ENCODE results near the gene HAUS2. TPM values are rescaled to one million over a fixed set of nuclear protein-coding genes. Genes with fewer than 3 reads are reported as not detected.
A peak's percentile ranks its signal among the peaks of the same experiment; 100 is the strongest.

Gene HAUS2
- total and polyA plus RNA-seq, 7 donors, result 11.1 to 24.6 (median 18.3) TPM

DNA sequence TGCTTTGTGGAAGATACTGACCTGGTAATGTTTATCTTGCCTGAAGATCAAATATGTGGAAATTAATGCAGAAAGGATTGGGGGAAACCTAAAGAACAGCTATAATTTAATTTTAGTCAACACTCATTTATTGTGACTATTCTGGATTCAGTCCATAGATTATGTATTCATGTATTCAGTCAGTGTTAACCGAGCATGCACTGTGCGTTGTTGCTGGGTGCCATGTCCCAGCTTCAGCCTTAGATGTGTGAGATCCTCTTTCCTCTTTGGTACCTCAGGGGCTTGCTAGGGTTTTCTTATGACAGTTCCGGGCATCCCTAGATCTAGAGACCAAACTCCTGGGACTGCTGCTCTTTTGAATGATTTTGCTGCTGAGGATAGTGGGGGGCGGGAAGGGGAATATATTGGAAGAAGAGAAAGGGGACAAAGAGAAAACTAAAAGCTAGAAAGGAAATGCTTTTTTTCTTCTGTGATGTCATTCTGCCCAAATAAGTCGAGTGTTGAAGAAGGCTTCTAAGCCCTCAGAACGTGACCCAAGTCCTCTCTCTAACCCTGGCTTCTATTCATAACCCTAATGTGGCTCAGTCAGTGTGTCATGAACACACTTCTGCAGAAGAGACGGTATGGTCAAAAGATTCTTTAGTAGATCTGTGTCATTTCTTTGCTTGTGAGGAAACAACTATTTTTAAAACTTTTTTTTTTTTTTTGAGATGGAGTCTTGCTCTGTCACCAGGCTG is 60.3 kb downstream of the HAUS2 start:
- H3K9me3 ChIP-seq, result no peaks in the 10 kb centered on the region
- peaks cover 0 to 48% (median 38%) of the 10 kb centered on the region in 4 donors for H3K4me1 ChIP-seq
- peaks cover 0 to 7% (median 0%) of the 10 kb centered on the region in 4 donors for H3K36me3 ChIP-seq
- WGBS, 2 donors, result 54 to 84% methylated on average over 7 of the region's 7 CpGs
- TF ChIP-seq POLR2AphosphoS5 (IDR thresholded peaks at IDR 0.05) (no peak), POLR2A (IDR thresholded peaks at IDR 0.05) (no peak), EP300 (IDR thresholded peaks at IDR 0.05) (no peak), CTCF (IDR thresholded peaks at IDR 0.05) (no peak)
- intact Hi-C loops (cut with DNase I), result loop anchor here (5.0 kb wide), 1 partner anchor 38 kb away; no protein-coding TSS in a partner anchor
- H3K27me3 ChIP-seq, result no peaks in the 10 kb centered on the region
- H3K27ac ChIP-seq, result peak overlapping the region in 1 of 4 donors; percentile 4
- DNase-seq, result no peak
- no peak overlapping the region for H3K4me3 ChIP-seq

GRCh38 chr15:42611532-42611931 is 62.9 kb downstream of the HAUS2 start:
- 85 to 88% methylated on average over 1 of the region's 1 CpG for WGBS, 2 donors
- no peak for TF ChIP-seq POLR2A (IDR thresholded peaks at IDR 0.05)
- no peak for TF ChIP-seq POLR2AphosphoS5 (IDR thresholded peaks at IDR 0.05)
- no peak for TF ChIP-seq EP300 (IDR thresholded peaks at IDR 0.05)
- TF ChIP-seq CTCF (IDR thresholded peaks at IDR 0.05), result no peak
- H3K27me3 ChIP-seq, result no peaks in the 10 kb centered on the region
- no peaks in the 10 kb centered on the region for H3K9me3 ChIP-seq
- no peak for DNase-seq
- H3K4me1 ChIP-seq, result peaks cover 0 to 37% (median 21%) of the 10 kb centered on the region in 4 donors
- no peak overlapping the region for H3K27ac ChIP-seq
- H3K36me3 ChIP-seq, result peaks cover 0 to 5% (median 0%) of the 10 kb centered on the region in 4 donors
- intact Hi-C loops (cut with DNase I), result no loop called here
- no peak overlapping the region for H3K4me3 ChIP-seq

DNA sequence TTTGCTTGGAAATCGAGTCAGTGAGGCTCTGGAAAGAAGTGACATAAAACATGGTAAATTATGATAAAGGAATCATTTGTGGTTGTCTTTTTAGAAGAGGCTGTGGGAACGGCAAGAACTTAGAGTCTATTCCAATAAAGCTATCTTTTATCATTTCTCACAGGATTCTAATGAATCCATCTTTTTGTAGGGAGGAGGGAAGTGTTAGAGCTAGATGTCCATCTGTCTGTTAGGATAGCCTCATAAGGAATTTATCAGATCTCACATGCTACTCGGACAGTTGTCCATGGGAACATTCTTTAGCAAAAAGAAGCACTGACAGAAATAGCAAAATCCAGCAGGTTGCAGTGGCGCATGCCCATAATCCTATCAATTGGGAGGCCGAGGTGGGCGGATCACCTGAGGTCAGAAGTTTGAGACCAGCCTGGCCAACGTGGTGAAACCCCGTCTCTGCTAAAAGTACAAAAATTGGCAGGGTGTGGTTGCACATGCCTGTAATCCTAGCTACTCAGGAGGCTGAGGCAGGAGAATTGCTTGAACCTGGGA is 63.8 kb downstream of the HAUS2 start:
- H3K4me3 ChIP-seq, result no peak overlapping the region
- no peaks in the 10 kb centered on the region for H3K27me3 ChIP-seq
- WGBS, 2 donors, result 91 to 93% methylated on average over 8 of the region's 8 CpGs
- H3K27ac ChIP-seq, result no peak overlapping the region
- TF ChIP-seq POLR2A (IDR thresholded peaks at IDR 0.05) (no peak), EP300 (IDR thresholded peaks at IDR 0.05) (no peak), POLR2AphosphoS5 (IDR thresholded peaks at IDR 0.05) (no peak), CTCF (IDR thresholded peaks at IDR 0.05) (no peak)
- H3K4me1 ChIP-seq, result peaks cover 0 to 45% (median 20%) of the 10 kb centered on the region in 4 donors
- intact Hi-C loops (cut with DNase I), result no loop called here
- H3K9me3 ChIP-seq, result no peaks in the 10 kb centered on the region
- peaks cover 0 to under 1% (median 0%) of the 10 kb centered on the region in 4 donors for H3K36me3 ChIP-seq
- DNase-seq, result no peak

GRCh38 chr15:42616107-42616506 is 67.5 kb downstream of the HAUS2 start:
- Histone ChIP-seq H3K4me3 (no peak overlapping the region), H3K9me3 (no peaks in the 10 kb centered on the region), H3K4me1 (peaks cover 0 to 19% (median 4%) of the 10 kb centered on the region in 4 donors), H3K27ac (no peak overlapping the region), H3K36me3 (peaks cover 0 to 11% (median 6%) of the 10 kb centered on the region in 4 donors), H3K27me3 (no peaks in the 10 kb centered on the region)
- TF ChIP-seq POLR2AphosphoS5 (IDR thresholded peaks at IDR 0.05) (no peak), EP300 (IDR thresholded peaks at IDR 0.05) (no peak), POLR2A (IDR thresholded peaks at IDR 0.05) (no peak), CTCF (IDR thresholded peaks at IDR 0.05) (no peak)
- WGBS, 2 donors, result 49 to 52% methylated on average over 2 of the region's 2 CpGs
- intact Hi-C loops (cut with DNase I), result no loop called here
- no peak for DNase-seq

Other genes with a start within 250 kb of the HAUS2 start
- 10 to 100 TPM in 2 of 4 donors, 1 to 10 TPM in 2; 5.4 to 18.8 (median 8.6) TPM for gene CAPN3, start 189.3 kb upstream of the HAUS2 start, total RNA-seq
- 10 to 100 TPM in 1 of 3 donors, 1 to 10 TPM in 2; 4.4 to 11.4 (median 5.4) TPM for gene CAPN3, start 189.3 kb upstream of the HAUS2 start, polyA plus RNA-seq
- gene ZNF106, start 57.7 kb upstream of the HAUS2 start, total RNA-seq, result 100 to 1,000 TPM in 1 of 4 donors, 10 to 100 TPM in 3; 69.4 to 107 (median 82.3) TPM
- gene ZNF106, start 57.7 kb upstream of the HAUS2 start, polyA plus RNA-seq, result 10 to 100 TPM; 10.9 to 18.1 (median 13.2) TPM
- 10 to 100 TPM; 43.8 to 67.4 (median 57.9) TPM for gene SNAP23, start 53.2 kb upstream of the HAUS2 start, total RNA-seq
- 100 to 1,000 TPM in 1 of 3 donors, 10 to 100 TPM in 2; 50.2 to 107 (median 76.9) TPM for gene SNAP23, start 53.2 kb upstream of the HAUS2 start, polyA plus RNA-seq
- 10 to 100 TPM in 3 of 4 donors, 1 to 10 TPM in 1; 9.2 to 24.6 (median 11.4) TPM for gene LRRC57, start within 50 bp of the HAUS2 start, total RNA-seq
- gene LRRC57, start within 50 bp of the HAUS2 start, polyA plus RNA-seq, result 10 to 100 TPM in 2 of 3 donors, 1 to 10 TPM in 1; 8.4 to 16.4 (median 11.5) TPM
- 100 to 1,000 TPM in 1 of 4 donors, 10 to 100 TPM in 3; 36.4 to 125 (median 49.4) TPM for gene STARD9, start 26.8 kb downstream of the HAUS2 start, total RNA-seq
- 1 to 10 TPM in 1 of 3 donors, under 1 TPM in 2; 0.60 to 5.7 (median 0.69) TPM for gene STARD9, start 26.8 kb downstream of the HAUS2 start, polyA plus RNA-seq
- 10 to 100 TPM in 1 of 4 donors, 1 to 10 TPM in 3; 7.6 to 11.4 (median 9.8) TPM for gene CDAN1, start 188.3 kb downstream of the HAUS2 start, total RNA-seq
- gene CDAN1, start 188.3 kb downstream of the HAUS2 start, polyA plus RNA-seq, result 1 to 10 TPM; 1.2 to 8.0 (median 3.0) TPM